Ovary (tissue), 9 donors: ENCODE measurements around the gene GHR. TPM values are rescaled to one million over a fixed set of nuclear protein-coding genes. Genes with fewer than 3 reads are reported as not detected.

Experiments used
- DNase-seq, 5 donors: peaks; one replicate each; pipeline ENCODE4 v3.0.0-alpha.2; 2019 to 2020
- H3K27ac ChIP-seq, 2 donors: fragments of 200-600 bp; one replicate each; pipeline versions ENCODE4 v1.5.1 to v1.8.0; 2019 to 2022
- H3K27me3 ChIP-seq: fragments of 200-600 bp; one replicate; pipeline ENCODE4 v1.8.0; 2022
- H3K36me3 ChIP-seq: fragments of 200-600 bp; sonication (generic); one replicate; pipeline ENCODE4 v1.5.1; 2019
- H3K4me1 ChIP-seq: one replicate; pipeline ENCODE4 v1.8.1; 2013; ENCODE audit warnings: mild to moderate bottlenecking, moderate library complexity; ENCODE audit not compliant: insufficient read depth
- H3K4me3 ChIP-seq: fragments of 200-600 bp; sonication (generic); one replicate; pipeline ENCODE4 v1.5.1; 2017
- H3K9me3 ChIP-seq, 2 donors: fragments of 200-600 bp in 1 of 2; sonication (generic) in 1 of 2; one replicate each; pipeline versions ENCODE4 v1.5.1 to v1.8.1; 2013 to 2019; ENCODE audit warnings: mild to moderate bottlenecking in 1 of 2, moderate library complexity in 1 of 2
- EP300 ChIP-seq: sonication (generic); formaldehyde crosslinking; IDR thresholded peaks from one replicate; pipeline ENCODE4 v1.6.1; 2017; ENCODE audit warnings: antibody characterized with exemption
- POLR2A ChIP-seq: fragments of 450-650 bp; IDR thresholded peaks from one replicate; pipeline ENCODE4 v1.6.1; 2017; ENCODE audit warnings: antibody characterized with exemption, mild to moderate bottlenecking, moderate library complexity
- WGBS, 3 donors: extraction: QIAGEN DNeasy Blood & Tissue Kit in 1 of 3; methylation state at CpG; one replicate each; pipeline versions ENCODE4 v1.1.5 to v1.1.7; 2013 to 2017; 5-methylcytosine and 5-hydroxymethylcytosine counted together
- intact Hi-C, 4 donors: fragments of 100-400 bp; cut with DNase I; formaldehyde crosslinking; loops; one replicate each; pipeline versions ENCODE4 v1.11.0 to v1.15.1; 2022 to 2023
- polyA plus RNA-seq, 2 donors: library from polyadenylated mRNA; stranded (reverse); fragments of 200-250 nt in 1 of 2; fragments of 350-450 nt in 1 of 2; fragmentation: Illumina TruSeq in 1 of 2; extraction: RNeasy Lipid Tissue Mini Kit (QIAGEN cat#74804) in 1 of 2; gene quantifications; one replicate each; pipeline ENCODE4 v1.2.3, GENCODE V29; 2013 to 2014
- total RNA-seq, 7 donors: library from RNA; depleted of rRNA in 2 of 7; stranded (reverse); fragments of >200 nt in 2 of 7; fragmentation: NEBNext Ultra II Directional in 3 of 7; extraction: Animal tissue kit (Norgen Biotek cat#: 25700) in 3 of 7; gene quantifications; one replicate each; pipeline versions ENCODE4 v1.1.0 to v1.2.4, GENCODE V29; 2016 to 2023
- TF ChIP-seq, protein P1 (sequence below), 3 donors: fragments of 450-650 bp in 2 of 3; fragments of 200-600 bp in 1 of 3; IDR thresholded peaks; one replicate each; pipeline versions ENCODE4 v1.5.1 to v1.8.0; 2016 to 2022; ENCODE audit warnings: antibody characterized with exemption in 3 of 3, mild to moderate bottlenecking in 1 of 3
- donor health status: DM: no; HTN: no; CAD: no; lungs with moderate emphysema.
- donor health status: DM: no; HTN: no; CAD: no.
- donor health status: Bipolar disorder and iron deficiency.
- donor health status: DM: yes; HTN: yes; CAD: no.
- donor health status: DM: no; HTN: no; CAD: no.
- donor health status: DM: yes; HTN: yes; CAD: no.

Gene GHR
- total and polyA plus RNA-seq, 9 donors = 4.3 to 17.4 (median 7.0) TPM

- 86 to 88% (median 87%) methylated on average over 5 of the region's 5 CpGs for WGBS, 3 donors
- Histone ChIP-seq H3K27me3 (no peaks in the 10 kb centered on the region), H3K4me1 (peaks cover 12% of the 10 kb centered on the region), H3K27ac (no peak overlapping the region), H3K4me3 (no peak overlapping the region), H3K36me3 (no peaks in the 10 kb centered on the region), H3K9me3 (no peaks in the 10 kb centered on the region)
- no peak for DNase-seq
- no peak for TF ChIP-seq EP300
- TF ChIP-seq, protein P1, sequence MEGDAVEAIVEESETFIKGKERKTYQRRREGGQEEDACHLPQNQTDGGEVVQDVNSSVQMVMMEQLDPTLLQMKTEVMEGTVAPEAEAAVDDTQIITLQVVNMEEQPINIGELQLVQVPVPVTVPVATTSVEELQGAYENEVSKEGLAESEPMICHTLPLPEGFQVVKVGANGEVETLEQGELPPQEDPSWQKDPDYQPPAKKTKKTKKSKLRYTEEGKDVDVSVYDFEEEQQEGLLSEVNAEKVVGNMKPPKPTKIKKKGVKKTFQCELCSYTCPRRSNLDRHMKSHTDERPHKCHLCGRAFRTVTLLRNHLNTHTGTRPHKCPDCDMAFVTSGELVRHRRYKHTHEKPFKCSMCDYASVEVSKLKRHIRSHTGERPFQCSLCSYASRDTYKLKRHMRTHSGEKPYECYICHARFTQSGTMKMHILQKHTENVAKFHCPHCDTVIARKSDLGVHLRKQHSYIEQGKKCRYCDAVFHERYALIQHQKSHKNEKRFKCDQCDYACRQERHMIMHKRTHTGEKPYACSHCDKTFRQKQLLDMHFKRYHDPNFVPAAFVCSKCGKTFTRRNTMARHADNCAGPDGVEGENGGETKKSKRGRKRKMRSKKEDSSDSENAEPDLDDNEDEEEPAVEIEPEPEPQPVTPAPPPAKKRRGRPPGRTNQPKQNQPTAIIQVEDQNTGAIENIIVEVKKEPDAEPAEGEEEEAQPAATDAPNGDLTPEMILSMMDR (IDR thresholded peaks at IDR 0.05) = no peak
- no peak for TF ChIP-seq POLR2A
- intact Hi-C loops = no loop called here
These were observed 169.3 kb downstream of the GHR start for GRCh38 chr5:42592401-42593140.

GRCh38 chr5:42593591-42593990 is 170.4 kb downstream of the GHR start:
- Histone ChIP-seq H3K9me3 (no peaks in the 10 kb centered on the region), H3K36me3 (no peaks in the 10 kb centered on the region), H3K27me3 (no peaks in the 10 kb centered on the region), H3K4me3 (no peak overlapping the region), H3K4me1 (peaks cover 7% of the 10 kb centered on the region), H3K27ac (no peak overlapping the region)
- intact Hi-C loops = no loop called here
- DNase-seq = no peak
- TF ChIP-seq, protein P1 (IDR thresholded peaks at IDR 0.05) = no peak
- TF ChIP-seq EP300 (no peak), POLR2A (no peak)

DNA sequence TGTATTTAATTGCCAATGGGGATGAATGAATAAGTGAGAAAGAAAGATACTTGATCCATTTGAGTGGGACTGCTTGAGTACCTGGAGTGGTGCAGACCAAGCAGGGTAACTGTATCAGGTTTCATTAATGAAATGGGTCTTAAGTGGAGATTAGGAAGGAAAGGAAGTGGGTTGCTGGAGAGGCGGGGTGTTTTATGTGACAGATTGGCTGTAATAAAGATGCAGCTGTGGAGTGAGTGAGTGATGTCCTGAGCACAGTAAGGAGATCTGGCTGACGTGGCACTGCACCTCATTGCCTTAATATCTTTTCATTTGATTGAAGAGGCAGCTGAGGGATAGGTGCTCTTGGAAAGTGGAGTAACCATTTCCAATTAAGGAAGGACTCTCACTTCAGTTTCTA is 172.4 kb downstream of the GHR start:
- 93 to 95% (median 95%) methylated on average over 2 of the region's 2 CpGs for WGBS, 3 donors
- intact Hi-C loops = no loop called here
- no peaks in the 10 kb centered on the region for H3K36me3 ChIP-seq
- H3K4me1 ChIP-seq = peaks cover 7% of the 10 kb centered on the region
- H3K27ac ChIP-seq = no peak overlapping the region
- no peaks in the 10 kb centered on the region for H3K9me3 ChIP-seq
- no peak overlapping the region for H3K4me3 ChIP-seq
- no peak for DNase-seq
- TF ChIP-seq, protein P1 (IDR thresholded peaks at IDR 0.05) = no peak
- no peak for TF ChIP-seq POLR2A
- TF ChIP-seq EP300 = no peak
- H3K27me3 ChIP-seq = no peaks in the 10 kb centered on the region

GRCh38 chr5:42596817-42597216 is 173.6 kb downstream of the GHR start:
- WGBS, 3 donors = 94 to 99% (median 98%) methylated on average over 1 of the region's 1 CpG
- no peak for DNase-seq
- Histone ChIP-seq H3K9me3 (no peaks in the 10 kb centered on the region), H3K36me3 (no peaks in the 10 kb centered on the region), H3K27me3 (no peaks in the 10 kb centered on the region), H3K27ac (no peak overlapping the region), H3K4me3 (no peak overlapping the region), H3K4me1 (peaks cover 3% of the 10 kb centered on the region)
- intact Hi-C loops = no loop called here
- TF ChIP-seq EP300 = no peak

DNA sequence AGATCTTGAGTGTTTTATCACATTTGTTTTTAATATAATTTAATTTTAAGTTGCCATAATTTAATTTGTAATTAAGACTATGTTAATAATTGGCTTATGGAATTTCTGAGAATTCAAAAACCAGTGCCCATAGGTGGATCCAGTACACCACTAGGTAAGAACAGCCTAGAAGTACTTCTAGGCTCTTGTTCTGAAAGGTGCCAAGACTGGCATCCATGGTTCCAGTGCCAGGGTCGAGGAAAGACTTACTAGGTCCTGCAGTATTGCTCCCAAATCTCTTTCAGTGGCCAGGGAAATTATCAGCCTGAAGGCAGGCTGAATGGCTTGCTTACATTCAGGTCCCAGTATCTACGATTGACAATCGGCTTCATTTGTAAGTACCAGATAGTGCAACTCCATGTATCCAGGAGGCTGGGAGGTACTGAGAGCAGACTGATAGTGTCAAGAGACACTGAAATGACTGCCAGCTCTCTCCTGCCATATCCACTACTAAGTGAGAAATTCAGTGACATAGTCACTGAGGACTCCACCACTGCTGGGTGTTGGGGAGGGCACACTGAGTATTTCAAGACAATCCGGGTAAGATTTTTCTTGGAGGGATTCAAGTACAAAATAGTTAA is 174.2 kb downstream of the GHR start:
- Histone ChIP-seq H3K4me3 (no peak overlapping the region), H3K27me3 (no peaks in the 10 kb centered on the region), H3K36me3 (no peaks in the 10 kb centered on the region), H3K4me1 (peaks cover 3% of the 10 kb centered on the region), H3K27ac (no peak overlapping the region), H3K9me3 (no peaks in the 10 kb centered on the region)
- 95 to 98% (median 95%) methylated on average over 4 of the region's 4 CpGs for WGBS, 3 donors
- intact Hi-C loops = no loop called here
- no peak for DNase-seq
- TF ChIP-seq EP300 = no peak
- TF ChIP-seq, protein P1 (IDR thresholded peaks at IDR 0.05) = no peak
- TF ChIP-seq POLR2A = no peak
